IPS DF 6.9 (cell line): ENCODE measurements around the gene SLC5A7.

Source experiments
- DNase-seq: peaks from one replicate; pipeline ENCODE4 v3.0.0-alpha.2; 2013; ENCODE audit warnings: low read depth, low spot score
- H3K27ac ChIP-seq: one replicate; pipeline ENCODE4 v1.5.1; 2013; ENCODE audit warnings: low read length, control low read depth
- H3K27me3 ChIP-seq: 2 replicates; pipeline ENCODE4 v1.6.1; 2013; ENCODE audit warnings: mild to moderate bottlenecking, low read length; ENCODE audit not compliant: control insufficient read depth, insufficient read depth
- H3K36me3 ChIP-seq: 2 replicates; pipeline ENCODE4 v1.6.1; 2013; ENCODE audit warnings: low read length; ENCODE audit not compliant: control insufficient read depth, insufficient read depth
- H3K4me1 ChIP-seq: 2 replicates; pipeline ENCODE4 v1.6.1; 2013; ENCODE audit warnings: low read length; ENCODE audit not compliant: control insufficient read depth, insufficient read depth
- H3K4me3 ChIP-seq: 2 replicates; pipeline ENCODE4 v1.5.1; 2013; ENCODE audit warnings: mild to moderate bottlenecking, low read length
- H3K9me3 ChIP-seq: 2 replicates; pipeline ENCODE4 v1.6.1; 2013; ENCODE audit warnings: low read length, inconsistent platforms; ENCODE audit not compliant: control insufficient read depth, insufficient read depth
- whole genome bisulfite sequencing: extraction: QIAGEN DNeasy Blood & Tissue Kit; methylation state at CpG from one replicate; pipeline ENCODE4 v1.1.7; 2013; ENCODE audit warnings: mixed read lengths, missing lambda C conversion rate; ENCODE audit not compliant: insufficient read length, insufficient coverage; 5-methylcytosine and 5-hydroxymethylcytosine counted together

The SLC5A7 gene

GRCh38 chr2:108013305-108013704 lies 27.0 kb downstream of the SLC5A7 start:
- WGBS: no CpG with 5 or more reads among the region's 1 CpG

GRCh38 chr2:108022628-108023027 lies 36.3 kb downstream of the SLC5A7 start:
- no peak for DNase-seq
- no peak overlapping the region for H3K27ac ChIP-seq
- no peaks in the 10 kb centered on the region for H3K36me3 ChIP-seq
- H3K9me3 ChIP-seq: no peaks in the 10 kb centered on the region
- no peak overlapping the region for H3K4me3 ChIP-seq
- H3K27me3 ChIP-seq: no peaks in the 10 kb centered on the region
- peaks cover 3% of the 10 kb centered on the region; the same call in 1 of the 2 replicates for H3K4me1 ChIP-seq

More at GRCh38 chr2:108013305-108013704, 27.0 kb downstream of the SLC5A7 start:
- Histone ChIP-seq H3K4me3 (no peak overlapping the region), H3K36me3 (no peaks in the 10 kb centered on the region), H3K27me3 (no peaks in the 10 kb centered on the region), H3K27ac (no peak overlapping the region), H3K9me3 (no peaks in the 10 kb centered on the region), H3K4me1 (no peaks in the 10 kb centered on the region)
- no peak for DNase-seq

- WGBS: no CpG with 5 or more reads among the region's 4 CpGs
- Histone ChIP-seq H3K27ac (no peak overlapping the region), H3K4me3 (no peak overlapping the region), H3K9me3 (no peaks in the 10 kb centered on the region), H3K4me1 (peaks cover 3% of the 10 kb centered on the region; the same call in 1 of the 2 replicates), H3K27me3 (no peaks in the 10 kb centered on the region), H3K36me3 (no peaks in the 10 kb centered on the region)
- DNase-seq: no peak
Observed at GRCh38 chr2:108023776-108024175, 37.5 kb downstream of the SLC5A7 start.

DNA sequence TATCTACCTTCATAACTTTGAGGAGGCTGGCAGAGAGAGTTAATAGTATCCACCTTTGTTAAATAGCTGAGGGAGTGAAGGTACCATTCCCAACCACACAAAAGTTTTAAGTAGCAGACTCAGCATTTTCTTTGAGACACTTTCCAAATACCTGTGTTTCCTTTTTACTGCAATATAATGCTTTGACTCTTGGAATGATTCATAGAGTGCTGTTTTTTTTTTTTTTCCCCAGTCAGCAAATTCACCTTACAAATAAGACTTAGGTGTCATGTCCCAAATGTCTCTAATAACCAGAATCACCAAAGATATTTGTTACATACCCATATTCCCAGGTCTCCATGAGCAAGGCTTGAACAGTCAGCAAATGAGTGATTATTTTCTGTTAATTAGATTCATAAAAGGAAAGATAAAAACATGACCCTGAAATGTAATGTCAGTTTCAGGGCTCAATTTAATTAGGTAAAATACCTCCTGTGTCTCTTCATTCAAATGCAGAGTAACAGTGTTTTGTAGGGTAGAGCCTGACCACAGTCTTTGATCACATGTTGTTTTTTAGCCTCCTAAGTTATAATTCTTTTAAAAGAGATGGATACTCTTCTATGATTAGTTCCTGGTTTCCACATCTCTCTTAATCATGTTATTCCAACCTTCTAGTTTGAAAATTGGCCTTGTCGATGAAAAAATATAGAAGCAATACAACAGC lies 39.9 kb downstream of the SLC5A7 start:
- Histone ChIP-seq H3K27ac (no peak overlapping the region), H3K4me1 (peaks cover 3% of the 10 kb centered on the region; the same call in 1 of the 2 replicates), H3K27me3 (no peaks in the 10 kb centered on the region), H3K4me3 (no peak overlapping the region), H3K9me3 (no peaks in the 10 kb centered on the region; the same call in none of the 2 replicates), H3K36me3 (no peaks in the 10 kb centered on the region)
- no CpG with 5 or more reads among the region's 1 CpG for WGBS
- no peak for DNase-seq

DNA sequence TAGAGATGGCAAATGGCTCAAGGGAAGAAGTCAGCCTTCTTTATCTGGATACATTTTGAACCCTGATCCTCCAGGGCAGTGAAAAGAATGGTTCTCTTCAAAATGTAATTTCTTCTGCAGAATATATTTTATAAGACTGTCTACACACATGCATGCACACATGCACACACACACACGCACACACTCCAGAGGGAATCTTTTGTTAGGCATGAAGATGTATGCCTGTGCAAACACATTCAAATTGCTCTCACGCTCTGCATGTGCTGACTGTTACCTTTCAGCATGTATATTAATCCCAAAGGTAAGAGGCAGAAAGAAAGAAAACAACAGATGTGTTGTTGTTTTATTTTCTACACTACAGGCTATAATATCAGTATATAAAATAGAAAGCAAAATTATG lies 43.2 kb downstream of the SLC5A7 start:
- Histone ChIP-seq H3K9me3 (no peaks in the 10 kb centered on the region; the same call in none of the 2 replicates), H3K4me3 (no peak overlapping the region), H3K27ac (no peak overlapping the region), H3K27me3 (no peaks in the 10 kb centered on the region), H3K36me3 (0 out of 2 replicates have a peak, but pooled peaks cover 2% of the 10 kb centered on the region), H3K4me1 (peaks cover 3% of the 10 kb centered on the region; the same call in 1 of the 2 replicates)
- DNase-seq: no peak
- WGBS: no CpG with 5 or more reads among the region's 2 CpGs

- H3K27me3 ChIP-seq: no peaks in the 10 kb centered on the region
- no peak for DNase-seq
- no peaks in the 10 kb centered on the region; the same call in none of the 2 replicates for H3K9me3 ChIP-seq
- H3K27ac ChIP-seq: no peak overlapping the region
- WGBS: no CpG with 5 or more reads among the region's 2 CpGs
- H3K36me3 ChIP-seq: 0 out of 2 replicates have a peak, but pooled peaks cover 2% of the 10 kb centered on the region
- H3K4me1 ChIP-seq: peaks cover 3% of the 10 kb centered on the region; the same call in 1 of the 2 replicates
- no peak overlapping the region for H3K4me3 ChIP-seq
Observed at GRCh38 chr2:108029912-108030311, 43.6 kb downstream of the SLC5A7 start.

GRCh38 chr2:108031471-108031941 lies 45.2 kb downstream of the SLC5A7 start:
- Histone ChIP-seq H3K4me3 (no peak overlapping the region), H3K27ac (no peak overlapping the region), H3K27me3 (no peaks in the 10 kb centered on the region), H3K9me3 (no peaks in the 10 kb centered on the region; the same call in none of the 2 replicates), H3K4me1 (no peaks in the 10 kb centered on the region), H3K36me3 (0 out of 2 replicates have a peak, but pooled peaks cover 2% of the 10 kb centered on the region)
- no CpG with 5 or more reads among the region's 23 CpGs for WGBS
- DNase-seq: no peak

- no peak for DNase-seq
- H3K4me1 ChIP-seq: no peaks in the 10 kb centered on the region
- no peak overlapping the region for H3K27ac ChIP-seq
Observed at GRCh38 chr2:108034843-108035242, 48.5 kb downstream of the SLC5A7 start.

DNA sequence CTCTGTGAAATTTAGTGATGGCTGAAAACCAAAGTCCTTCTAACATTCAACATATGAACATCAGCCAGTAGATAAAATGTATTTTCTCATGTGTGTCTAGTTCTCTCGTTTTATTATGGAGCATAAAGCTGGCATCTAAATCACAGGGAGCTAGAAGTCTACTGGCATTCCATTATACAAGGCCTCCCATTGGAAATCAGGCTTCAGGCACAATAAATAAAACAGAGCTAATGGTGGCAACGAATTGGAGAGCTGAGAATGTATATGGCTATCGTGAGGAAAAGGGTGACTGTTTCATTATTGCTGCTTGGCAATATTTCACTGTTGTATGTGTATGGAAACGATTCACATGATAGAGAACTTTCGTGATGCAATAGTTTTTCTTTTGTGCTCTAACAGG lies 62.4 kb downstream of the SLC5A7 start:
- peaks cover 2% of the 10 kb centered on the region; the same call in 1 of the 2 replicates for H3K9me3 ChIP-seq
- H3K36me3 ChIP-seq: no peaks in the 10 kb centered on the region
- WGBS: no CpG with 5 or more reads among the region's 5 CpGs
- H3K27me3 ChIP-seq: no peaks in the 10 kb centered on the region
- no peak overlapping the region for H3K4me3 ChIP-seq
- no peaks in the 10 kb centered on the region for H3K4me1 ChIP-seq
- no peak overlapping the region for H3K27ac ChIP-seq
- no peak for DNase-seq

More at GRCh38 chr2:108034843-108035242, 48.5 kb downstream of the SLC5A7 start:
- Histone ChIP-seq H3K36me3 (0 out of 2 replicates have a peak, but pooled peaks cover 2% of the 10 kb centered on the region), H3K9me3 (no peaks in the 10 kb centered on the region; the same call in none of the 2 replicates), H3K27me3 (no peaks in the 10 kb centered on the region), H3K4me3 (no peak overlapping the region)

DNA sequence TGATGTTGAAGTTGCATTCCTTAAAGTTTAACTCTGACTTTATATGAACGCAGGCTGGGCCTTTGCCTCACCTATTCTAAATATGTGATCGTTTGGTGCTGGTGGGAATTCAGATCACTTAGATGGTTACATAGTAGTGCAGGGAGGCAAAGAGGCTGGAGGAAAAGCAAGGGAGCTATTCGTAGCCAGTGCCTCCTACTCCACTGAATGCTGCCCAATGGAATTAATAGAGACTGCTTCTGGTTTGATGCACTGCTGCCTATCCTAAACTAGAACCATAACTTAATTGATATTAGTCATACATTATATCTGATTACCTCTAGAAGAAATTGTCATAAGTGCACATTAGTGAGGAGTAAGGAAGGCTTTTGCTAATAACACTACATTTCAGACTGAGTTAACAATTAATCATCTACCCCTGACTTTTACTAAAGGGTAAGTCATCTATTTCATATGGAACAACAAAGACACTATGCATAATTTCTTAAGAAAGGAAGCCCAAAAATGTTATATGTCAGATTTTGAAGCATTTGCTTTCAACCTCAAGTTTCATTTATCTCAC lies 72.3 kb downstream of the SLC5A7 start:
- no peaks in the 10 kb centered on the region for H3K36me3 ChIP-seq
- no peaks in the 10 kb centered on the region for H3K4me1 ChIP-seq
- DNase-seq: no peak
- H3K27me3 ChIP-seq: no peaks in the 10 kb centered on the region
- no peaks in the 10 kb centered on the region for H3K9me3 ChIP-seq
- no CpG with 5 or more reads among the region's 3 CpGs for WGBS
- no peak overlapping the region for H3K27ac ChIP-seq
- H3K4me3 ChIP-seq: no peak overlapping the region
